K562 (cell line): Measurements from ENCODE around the gene ADSS1. TPM values are rescaled to one million over a fixed set of nuclear protein-coding genes. Genes with fewer than 3 reads are reported as not detected.

Source experiments
- ATAC-seq: fragments of 200-7000 bp; cut with Tn5 transposase; 3 replicates; pipeline ENCODE4 v1.9.1; 2020; ENCODE audit warnings: moderate library complexity
- BruUV-seq: library from RNA; stranded (reverse); fragments of 400-500 nt; replicated peaks from 2 replicates; lab custom pipeline; 2021; lab: Mats Ljungman, UMichigan
- CTCF ChIA-PET: fragments of 300-600 bp; formaldehyde crosslinking; extraction: SDS; loops from one replicate; lab custom pipeline; 2021; ENCODE audit warnings: low intra/inter-chr PET ratio; lab: Yijun Ruan, JAX
- POLR2A ChIA-PET: fragments of 300-600, 350-650 bp; sonication (Branson Sonifier 250); formaldehyde crosslinking; extraction: SDS; loops from one replicate; lab custom pipeline; 2021; ENCODE audit warnings: antibody characterized with exemption, inconsistent platforms; lab: Yijun Ruan, JAX
- DNase-seq, 4 experiments: peaks; one replicate each; pipeline versions ENCODE4 v3.0.0 to v3.0.0-alpha.2; 2011 to 2018; ENCODE audit warnings: low spot score in 3 of 4, mixed read lengths in 3 of 4; ENCODE audit errors: extremely low read depth in 1 of 4
- FAIRE-seq: peaks from 2 replicates; lab custom pipeline; 2011; peaks lifted over from hg19 to GRCh38; lab: Jason Lieb, UNC
- H2AFZ ChIP-seq: 2 replicates; pipeline ENCODE4 v1.6.0; 2011; ENCODE audit warnings: low read depth, low read length, control low read depth, inconsistent platforms
- H3K27ac ChIP-seq: fragments of 200-600 bp; 3 replicates; pipeline ENCODE4 v1.8.0; 2011; ENCODE audit warnings: low read depth, mild to moderate bottlenecking, control low read depth, inconsistent platforms, low read length, moderate library complexity, mixed read lengths; ENCODE audit errors: extremely low read depth
- H3K27me3 ChIP-seq, 2 experiments: fragments of 300-600 bp in 1 of 2; 2 replicates in 1 of 2; 3 replicates in 1 of 2; pipeline versions ENCODE4 v1.6.0 to v1.8.0; 2011; ENCODE audit warnings: inconsistent platforms in 2 of 2, low read length in 2 of 2, mild to moderate bottlenecking in 1 of 2, mixed read lengths in 1 of 2, moderate library complexity in 1 of 2; ENCODE audit not compliant: control insufficient read depth in 2 of 2, insufficient read depth in 2 of 2
- H3K36me3 ChIP-seq: fragments of 300-600 bp; 3 replicates; pipeline ENCODE4 v1.8.0; 2011; ENCODE audit warnings: mild to moderate bottlenecking, low read length, inconsistent platforms; ENCODE audit not compliant: control insufficient read depth, insufficient read depth
- H3K4me1 ChIP-seq, 2 experiments: fragments of 200-600 bp in 1 of 2; replicated peaks in 1 of 2; 2 replicates in 1 of 2; 3 replicates in 1 of 2; pipeline versions ENCODE4 v1.5.1 to v1.8.0; 2011; ENCODE audit warnings: inconsistent platforms in 2 of 2, low read length in 2 of 2, mild to moderate bottlenecking in 1 of 2, mixed read lengths in 1 of 2, moderate library complexity in 1 of 2; ENCODE audit not compliant: control insufficient read depth in 2 of 2, insufficient read depth in 2 of 2
- H3K4me2 ChIP-seq: 2 replicates; pipeline ENCODE4 v1.6.1; 2011; ENCODE audit warnings: low read length, control low read depth, inconsistent platforms, mixed read lengths; ENCODE audit not compliant: insufficient read depth
- H3K4me3 ChIP-seq: fragments of 200-600 bp; sonication (generic), shearing (Covaris generic); 2 replicates; pipeline ENCODE4 v1.5.1; 2016; ENCODE audit warnings: control low read depth, inconsistent platforms
- H3K79me2 ChIP-seq: fragments of 200-600 bp; 3 replicates; pipeline ENCODE4 v1.8.0; 2011; ENCODE audit warnings: low read length, inconsistent platforms; ENCODE audit not compliant: control insufficient read depth, insufficient read depth
- H3K9ac ChIP-seq, 2 experiments: 2 replicates each; pipeline versions ENCODE4 v1.6.0 to v1.6.1; 2011; ENCODE audit warnings: low read depth in 2 of 2, low read length in 2 of 2, control low read depth in 1 of 2, inconsistent platforms in 1 of 2, mild to moderate bottlenecking in 1 of 2, mixed read lengths in 1 of 2; ENCODE audit not compliant: insufficient read depth in 1 of 2
- H3K9me1 ChIP-seq: one replicate; pipeline ENCODE4 v1.6.0; 2011; ENCODE audit warnings: inconsistent platforms, mild to moderate bottlenecking, low read length, moderate library complexity; ENCODE audit not compliant: control insufficient read depth, insufficient read depth
- H3K9me3 ChIP-seq: replicated peaks from 2 replicates; pipeline ENCODE4 v1.5.1; 2011; ENCODE audit warnings: low read depth, low read length, inconsistent platforms; ENCODE audit not compliant: control insufficient read depth, insufficient read depth
- H4K20me1 ChIP-seq: replicated peaks from 2 replicates; pipeline ENCODE4 v1.6.1; 2011; ENCODE audit warnings: low read length, inconsistent platforms, mixed read lengths; ENCODE audit not compliant: control insufficient read depth, insufficient read depth
- POLR2G ChIP-seq: fragments of 200-400 bp; formaldehyde crosslinking; IDR thresholded peaks from 2 replicates; pipeline ENCODE4 v1.6.1; 2017; ENCODE audit warnings: low read depth, mild to moderate bottlenecking, antibody characterized with exemption, low read length, moderate library complexity
- ZBTB7A ChIP-seq: IDR thresholded peaks from 2 replicates; pipeline ENCODE4 v1.6.1; 2011; ENCODE audit warnings: low read depth, mild to moderate bottlenecking, low read length, moderate library complexity, borderline replicate concordance; ENCODE audit not compliant: control insufficient read depth
- WGBS: fragments of 100-300 bp; shearing (Covaris generic); methylation state at CpG from one replicate; pipeline ENCODE4 v1.1.6; 2016; ENCODE audit warnings: low coverage, mixed read lengths; ENCODE audit not compliant: insufficient coverage; ENCODE audit errors: missing lambda C conversion rate; 5-methylcytosine and 5-hydroxymethylcytosine counted together
- in situ Hi-C: fragments of 300-500 bp; cut with MboI; formaldehyde crosslinking; loops from 4 replicates; pipeline ENCODE4 v1.15.0; 2018; ENCODE audit warnings: inconsistent platforms, mixed read lengths
- intact Hi-C: fragments of 100-400 bp; cut with micrococcal nuclease; formaldehyde crosslinking; loops from 2 replicates; pipeline ENCODE4 v1.14.2; 2022
- polyA plus RNA-seq, 8 experiments: library from polyadenylated mRNA; depleted of rRNA in 4 of 8; stranded (reverse) in 5 of 8; unstranded in 3 of 8; fragments of >200 nt; fragmentation: Nextera tagmentation in 2 of 8; fragmentation: Illumina TruSeq in 1 of 8; extraction: Ambion mirVana in 2 of 8; extraction: Trizol in 1 of 8; gene quantifications; 2 replicates each; pipeline versions ENCODE4 v1.2.1 to v1.2.3, GENCODE V29; 2011 to 2014; ENCODE audit warnings: inconsistent platforms in 1 of 8, missing spikeins in 1 of 8
- total RNA-seq, 7 experiments: library from RNA; depleted of rRNA in 6 of 7; stranded (reverse); fragments of >200 nt in 6 of 7; fragmentation: Illumina TruSeq in 2 of 7; extraction: Trizol in 2 of 7; gene quantifications; 2 replicates each; pipeline versions ENCODE4 v1.2.1 to v1.2.3, GENCODE V29; 2011 to 2021; ENCODE audit warnings: low replicate concordance in 1 of 7
- TF ChIP-seq, protein P1 (sequence below): fragments of 450-650 bp; IDR thresholded peaks from 2 replicates; pipeline ENCODE4 v1.6.1; 2018; ENCODE audit not compliant: partially characterized antibody
- TF ChIP-seq, protein P2 (sequence below): fragments of 250-450 bp; sonication (Bioruptor Pico); IDR thresholded peaks from 2 replicates; pipeline ENCODE4 v1.4.0; 2020; ENCODE audit warnings: mild to moderate bottlenecking, moderate library complexity
- TF ChIP-seq, protein P3 (sequence below), 3 experiments: IDR thresholded peaks in 2 of 3; conservative IDR thresholded peaks in 1 of 3; 2 replicates each; pipeline ENCODE4 v1.5.1; 2011 to 2012; ENCODE audit warnings: low read length in 3 of 3, mild to moderate bottlenecking in 3 of 3, control low read depth in 2 of 3, improper control_type of control experiment in 1 of 3, inconsistent platforms in 1 of 3, low read depth in 1 of 3, mixed read lengths in 1 of 3, moderate library complexity in 1 of 3; ENCODE audit not compliant: insufficient read depth in 2 of 3
- TF ChIP-seq, protein P4 (sequence below), 2 experiments: fragments of 450-650 bp; IDR thresholded peaks; 2 replicates each; pipeline ENCODE4 v1.6.1; 2018; ENCODE audit warnings: mild to moderate bottlenecking in 2 of 2, low read depth in 1 of 2; ENCODE audit not compliant: partially characterized antibody in 2 of 2

ADSS1 gene
- total and polyA plus RNA-seq, 9 of the 15 experiments (the other 6 are each of a cell fraction or from before 2014, with no cell fraction given) = 0.53 to 5.9 (median 3.9) TPM

DNA sequence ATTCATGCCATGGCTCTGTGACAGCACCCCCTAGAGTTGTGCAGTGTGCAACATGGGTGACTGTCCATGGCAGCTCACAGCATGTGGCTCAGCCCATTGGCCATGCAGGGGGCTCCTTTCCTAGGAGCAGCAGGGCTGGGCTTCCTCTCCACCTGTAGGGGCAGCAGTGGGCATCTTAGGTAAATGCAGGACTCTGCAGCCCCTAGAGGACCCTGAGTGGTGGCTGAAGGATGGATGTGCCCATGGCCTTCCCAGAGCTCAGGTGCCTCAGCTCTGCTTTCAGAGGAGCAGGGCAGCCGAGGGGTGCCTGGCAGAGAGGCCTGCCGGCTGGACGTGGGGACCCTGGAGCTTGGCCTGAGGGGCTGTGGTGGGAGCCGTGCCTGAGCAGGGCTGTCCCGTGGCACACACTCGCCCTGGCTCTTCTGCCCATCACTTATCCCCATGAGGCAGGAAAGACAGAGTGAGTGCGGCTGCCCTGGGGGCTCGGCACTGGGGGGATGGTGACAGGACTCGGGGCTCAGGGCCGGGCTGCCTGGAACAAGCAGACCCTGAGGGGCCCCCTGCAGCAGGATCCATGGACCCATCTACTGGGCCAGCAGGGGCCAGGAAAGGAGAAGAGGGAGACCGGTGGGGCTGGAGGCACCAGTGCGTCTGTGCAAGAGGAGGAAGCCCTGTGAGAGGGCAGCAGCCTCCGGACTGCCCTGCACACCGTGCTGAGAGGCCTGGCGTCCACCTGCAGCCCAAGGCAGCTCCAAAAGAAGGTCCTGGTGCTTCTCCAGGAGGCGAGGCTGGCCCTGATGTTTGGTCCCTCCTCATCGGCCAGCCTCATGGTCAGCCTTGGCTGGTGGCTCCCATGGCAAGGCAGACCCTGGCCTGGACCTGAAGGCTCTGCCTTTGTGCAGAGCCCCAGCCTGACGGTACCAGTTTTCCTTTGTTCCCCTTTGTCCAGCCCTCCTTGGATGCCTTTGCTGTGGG lies 7.6 kb downstream of the ADSS1 start:
- 70% methylated on average over 14 of the region's 18 CpGs for WGBS
- DNase-seq (peak; percentile 44 to 54 (median 50)), FAIRE-seq (no peak), ATAC-seq (peak; percentile 69)
- Histone ChIP-seq H3K4me3 (no peak overlapping the region), H3K79me2 (peaks cover 3% of the 10 kb centered on the region; the same call in 1 of the 3 replicates), H3K27me3 (no peaks in the 10 kb centered on the region), H3K4me2 (no peak overlapping the region), H2AFZ (no peak overlapping the region), H3K9ac (peak overlapping the region in 1 of 2 experiments; percentile 45; a peak in 2 of 4 replicates), H3K36me3 (no peaks in the 10 kb centered on the region), H3K9me1 (peaks cover 4% of the 10 kb centered on the region), H3K27ac (no peak overlapping the region), H4K20me1 (no peaks in the 10 kb centered on the region; the same call in 1 of the 2 replicates), H3K9me3 (no peaks in the 10 kb centered on the region), H3K4me1 (peaks cover 9 to 87% of the 10 kb centered on the region in 2 experiments)
- intact Hi-C loops (no loop called here), in situ Hi-C loops (no loop called here)
- ChIA-PET POLR2A (interaction anchor here (0.6 to 1.1 kb wide), 2 partner anchors 21 to 91 kb away, joined by 3 read pairs; partner anchors contain the start of gene SIVA1), CTCF (no interaction called here)
- BruUV-seq = no TSS peak
- TF ChIP-seq, protein P1, sequence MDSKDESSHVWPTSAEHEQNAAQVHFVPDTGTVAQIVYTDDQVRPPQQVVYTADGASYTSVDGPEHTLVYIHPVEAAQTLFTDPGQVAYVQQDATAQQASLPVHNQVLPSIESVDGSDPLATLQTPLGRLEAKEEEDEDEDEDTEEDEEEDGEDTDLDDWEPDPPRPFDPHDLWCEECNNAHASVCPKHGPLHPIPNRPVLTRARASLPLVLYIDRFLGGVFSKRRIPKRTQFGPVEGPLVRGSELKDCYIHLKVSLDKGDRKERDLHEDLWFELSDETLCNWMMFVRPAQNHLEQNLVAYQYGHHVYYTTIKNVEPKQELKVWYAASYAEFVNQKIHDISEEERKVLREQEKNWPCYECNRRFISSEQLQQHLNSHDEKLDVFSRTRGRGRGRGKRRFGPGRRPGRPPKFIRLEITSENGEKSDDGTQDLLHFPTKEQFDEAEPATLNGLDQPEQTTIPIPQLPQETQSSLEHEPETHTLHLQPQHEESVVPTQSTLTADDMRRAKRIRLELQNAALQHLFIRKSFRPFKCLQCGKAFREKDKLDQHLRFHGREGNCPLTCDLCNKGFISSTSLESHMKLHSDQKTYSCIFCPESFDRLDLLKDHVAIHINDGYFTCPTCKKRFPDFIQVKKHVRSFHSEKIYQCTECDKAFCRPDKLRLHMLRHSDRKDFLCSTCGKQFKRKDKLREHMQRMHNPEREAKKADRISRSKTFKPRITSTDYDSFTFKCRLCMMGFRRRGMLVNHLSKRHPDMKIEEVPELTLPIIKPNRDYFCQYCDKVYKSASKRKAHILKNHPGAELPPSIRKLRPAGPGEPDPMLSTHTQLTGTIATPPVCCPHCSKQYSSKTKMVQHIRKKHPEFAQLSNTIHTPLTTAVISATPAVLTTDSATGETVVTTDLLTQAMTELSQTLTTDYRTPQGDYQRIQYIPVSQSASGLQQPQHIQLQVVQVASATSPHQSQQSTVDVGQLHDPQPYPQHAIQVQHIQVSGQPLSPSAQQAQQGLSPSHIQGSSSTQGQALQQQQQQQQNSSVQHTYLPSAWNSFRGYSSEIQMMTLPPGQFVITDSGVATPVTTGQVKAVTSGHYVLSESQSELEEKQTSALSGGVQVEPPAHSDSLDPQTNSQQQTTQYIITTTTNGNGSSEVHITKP = peak; percentile 66
- TF ChIP-seq, protein P2, sequence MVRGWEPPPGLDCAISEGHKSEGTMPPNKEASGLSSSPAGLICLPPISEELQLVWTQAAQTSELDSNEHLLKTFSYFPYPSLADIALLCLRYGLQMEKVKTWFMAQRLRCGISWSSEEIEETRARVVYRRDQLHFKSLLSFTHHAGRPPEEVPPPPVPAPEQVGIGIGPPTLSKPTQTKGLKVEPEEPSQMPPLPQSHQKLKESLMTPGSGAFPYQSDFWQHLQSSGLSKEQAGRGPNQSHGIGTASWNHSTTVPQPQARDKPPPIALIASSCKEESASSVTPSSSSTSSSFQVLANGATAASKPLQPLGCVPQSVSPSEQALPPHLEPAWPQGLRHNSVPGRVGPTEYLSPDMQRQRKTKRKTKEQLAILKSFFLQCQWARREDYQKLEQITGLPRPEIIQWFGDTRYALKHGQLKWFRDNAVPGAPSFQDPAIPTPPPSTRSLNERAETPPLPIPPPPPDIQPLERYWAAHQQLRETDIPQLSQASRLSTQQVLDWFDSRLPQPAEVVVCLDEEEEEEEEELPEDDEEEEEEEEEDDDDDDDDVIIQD (CRISPR knock-in tag) = no peak
- TF ChIP-seq ZBTB7A = peak; percentile 66
- TF ChIP-seq, protein P3, sequence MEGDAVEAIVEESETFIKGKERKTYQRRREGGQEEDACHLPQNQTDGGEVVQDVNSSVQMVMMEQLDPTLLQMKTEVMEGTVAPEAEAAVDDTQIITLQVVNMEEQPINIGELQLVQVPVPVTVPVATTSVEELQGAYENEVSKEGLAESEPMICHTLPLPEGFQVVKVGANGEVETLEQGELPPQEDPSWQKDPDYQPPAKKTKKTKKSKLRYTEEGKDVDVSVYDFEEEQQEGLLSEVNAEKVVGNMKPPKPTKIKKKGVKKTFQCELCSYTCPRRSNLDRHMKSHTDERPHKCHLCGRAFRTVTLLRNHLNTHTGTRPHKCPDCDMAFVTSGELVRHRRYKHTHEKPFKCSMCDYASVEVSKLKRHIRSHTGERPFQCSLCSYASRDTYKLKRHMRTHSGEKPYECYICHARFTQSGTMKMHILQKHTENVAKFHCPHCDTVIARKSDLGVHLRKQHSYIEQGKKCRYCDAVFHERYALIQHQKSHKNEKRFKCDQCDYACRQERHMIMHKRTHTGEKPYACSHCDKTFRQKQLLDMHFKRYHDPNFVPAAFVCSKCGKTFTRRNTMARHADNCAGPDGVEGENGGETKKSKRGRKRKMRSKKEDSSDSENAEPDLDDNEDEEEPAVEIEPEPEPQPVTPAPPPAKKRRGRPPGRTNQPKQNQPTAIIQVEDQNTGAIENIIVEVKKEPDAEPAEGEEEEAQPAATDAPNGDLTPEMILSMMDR (IDR thresholded peaks at IDR 0.05 in 2 of 3, conservative IDR thresholded peaks at IDR 0.05 in 1 of 3; ENCODE audit: insufficient read depth in 2 of 3, low read depth in 1 of 3, low read length in 3 of 3) = peak; percentile 64 to 96 (median 66)
- TF ChIP-seq POLR2G = peak; percentile 67
- TF ChIP-seq, protein P4, sequence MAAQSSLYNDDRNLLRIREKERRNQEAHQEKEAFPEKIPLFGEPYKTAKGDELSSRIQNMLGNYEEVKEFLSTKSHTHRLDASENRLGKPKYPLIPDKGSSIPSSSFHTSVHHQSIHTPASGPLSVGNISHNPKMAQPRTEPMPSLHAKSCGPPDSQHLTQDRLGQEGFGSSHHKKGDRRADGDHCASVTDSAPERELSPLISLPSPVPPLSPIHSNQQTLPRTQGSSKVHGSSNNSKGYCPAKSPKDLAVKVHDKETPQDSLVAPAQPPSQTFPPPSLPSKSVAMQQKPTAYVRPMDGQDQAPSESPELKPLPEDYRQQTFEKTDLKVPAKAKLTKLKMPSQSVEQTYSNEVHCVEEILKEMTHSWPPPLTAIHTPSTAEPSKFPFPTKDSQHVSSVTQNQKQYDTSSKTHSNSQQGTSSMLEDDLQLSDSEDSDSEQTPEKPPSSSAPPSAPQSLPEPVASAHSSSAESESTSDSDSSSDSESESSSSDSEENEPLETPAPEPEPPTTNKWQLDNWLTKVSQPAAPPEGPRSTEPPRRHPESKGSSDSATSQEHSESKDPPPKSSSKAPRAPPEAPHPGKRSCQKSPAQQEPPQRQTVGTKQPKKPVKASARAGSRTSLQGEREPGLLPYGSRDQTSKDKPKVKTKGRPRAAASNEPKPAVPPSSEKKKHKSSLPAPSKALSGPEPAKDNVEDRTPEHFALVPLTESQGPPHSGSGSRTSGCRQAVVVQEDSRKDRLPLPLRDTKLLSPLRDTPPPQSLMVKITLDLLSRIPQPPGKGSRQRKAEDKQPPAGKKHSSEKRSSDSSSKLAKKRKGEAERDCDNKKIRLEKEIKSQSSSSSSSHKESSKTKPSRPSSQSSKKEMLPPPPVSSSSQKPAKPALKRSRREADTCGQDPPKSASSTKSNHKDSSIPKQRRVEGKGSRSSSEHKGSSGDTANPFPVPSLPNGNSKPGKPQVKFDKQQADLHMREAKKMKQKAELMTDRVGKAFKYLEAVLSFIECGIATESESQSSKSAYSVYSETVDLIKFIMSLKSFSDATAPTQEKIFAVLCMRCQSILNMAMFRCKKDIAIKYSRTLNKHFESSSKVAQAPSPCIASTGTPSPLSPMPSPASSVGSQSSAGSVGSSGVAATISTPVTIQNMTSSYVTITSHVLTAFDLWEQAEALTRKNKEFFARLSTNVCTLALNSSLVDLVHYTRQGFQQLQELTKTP (IDR thresholded peaks at IDR 0.05; ENCODE audit: low read depth in 1 of 2, partially characterized antibody in 2 of 2) = no peak
